PFSK-1 (cell line): ENCODE data around the gene WSCD2.

Experiments used
- POLR2AphosphoS5 ChIP-seq: IDR thresholded peaks from 2 replicates; pipeline ENCODE4 v1.6.1; 2012; ENCODE audit warnings: low read depth, mild to moderate bottlenecking, control low read depth, low read length, moderate library complexity
- REST ChIP-seq, 2 experiments: IDR thresholded peaks; 2 replicates each; pipeline versions ENCODE4 v1.6.1 to v1.8.0; 2011 to 2012; ENCODE audit warnings: low read depth in 2 of 2, low read length in 2 of 2, control low read depth in 1 of 2, inconsistent platforms in 1 of 2, mild to moderate bottlenecking in 1 of 2, moderate library complexity in 1 of 2; ENCODE audit not compliant: insufficient read depth in 1 of 2

GRCh38 chr12:108107293-108107692 is 21.8 kb upstream of the WSCD2 start:
- TF ChIP-seq REST (IDR thresholded peaks at IDR 0.05; ENCODE audit: insufficient read depth in 1 of 2, low read depth in 2 of 2, low read length in 2 of 2) (no peak), POLR2AphosphoS5 (no peak)
